GM23338 (cell line): ENCODE measurements around the gene CACNA1F. TPM values are rescaled to one million over a fixed set of nuclear protein-coding genes. Genes with fewer than 3 reads are reported as not detected.

Experiments used
- ATAC-seq: fragments of 200-7000 bp; cut with Tn5 transposase; 3 replicates; pipeline ENCODE4 v1.9.1; 2020
- DNase-seq: peaks from one replicate; pipeline ENCODE4 v3.0.0-alpha.2; 2015; ENCODE audit warnings: low spot score
- H2AFZ ChIP-seq: fragments of 200-600 bp; sonication (generic); 2 replicates; pipeline ENCODE4 v1.8.0; 2016; ENCODE audit warnings: antibody characterized with exemption, mild to moderate bottlenecking, moderate library complexity
- H3F3A ChIP-seq: fragments of 200-600 bp; sonication (generic); replicated peaks from 2 replicates; pipeline ENCODE4 v1.8.0; 2017; ENCODE audit warnings: antibody characterized with exemption, mixed run types, low read depth
- H3K27ac ChIP-seq: fragments of 200-600 bp; sonication (generic); 2 replicates; pipeline ENCODE4 v1.6.1; 2016; ENCODE audit warnings: low read depth
- H3K27me3 ChIP-seq: fragments of 200-600 bp; sonication (generic); 2 replicates; pipeline ENCODE4 v1.8.0; 2016; ENCODE audit warnings: mild to moderate bottlenecking, mixed run types, moderate library complexity; ENCODE audit not compliant: insufficient read depth
- H3K36me3 ChIP-seq: fragments of 200-600 bp; sonication (generic); 2 replicates; pipeline ENCODE4 v1.8.0; 2016; ENCODE audit warnings: mild to moderate bottlenecking; ENCODE audit not compliant: insufficient read depth
- H3K4me1 ChIP-seq: fragments of 200-600 bp; sonication (generic); 2 replicates; pipeline ENCODE4 v1.8.0; 2016; ENCODE audit warnings: mild to moderate bottlenecking, moderate library complexity; ENCODE audit not compliant: insufficient read depth
- H3K4me2 ChIP-seq: fragments of 200-600 bp; sonication (generic); 2 replicates; pipeline ENCODE4 v1.7.1; 2017; ENCODE audit warnings: mixed run types
- H3K4me3 ChIP-seq: fragments of 200-600 bp; sonication (generic); 2 replicates; pipeline ENCODE4 v1.6.1; 2016; ENCODE audit warnings: mixed run types
- H3K79me2 ChIP-seq: fragments of 200-600 bp; sonication (generic); replicated peaks from 2 replicates; pipeline ENCODE4 v1.8.0; 2017; ENCODE audit warnings: mild to moderate bottlenecking; ENCODE audit not compliant: insufficient read depth
- H3K9me2 ChIP-seq: fragments of 200-600 bp; sonication (generic); 2 replicates; pipeline ENCODE4 v1.8.0; 2017; ENCODE audit not compliant: insufficient read depth
- H4K20me1 ChIP-seq: fragments of 200-600 bp; sonication (generic); replicated peaks from 2 replicates; pipeline ENCODE4 v1.8.0; 2017; ENCODE audit warnings: mild to moderate bottlenecking; ENCODE audit not compliant: insufficient read depth
- H3K27ac Mint-ChIP-seq: 2 replicates; pipeline ENCODE4 v1.8.0; 2020; ENCODE audit warnings: inconsistent platforms, mild to moderate bottlenecking, moderate library complexity, mixed read lengths
- H3K27me3 Mint-ChIP-seq: 3 replicates; pipeline ENCODE4 v1.8.0; 2022; ENCODE audit warnings: low read depth, mild to moderate bottlenecking, moderate library complexity, mixed read lengths, inconsistent platforms; ENCODE audit not compliant: insufficient read depth, poor library complexity
- H3K36me3 Mint-ChIP-seq: 3 replicates; pipeline ENCODE4 v1.8.0; 2021; ENCODE audit warnings: low read depth, mild to moderate bottlenecking, inconsistent platforms, moderate library complexity, mixed read lengths
- H3K4me1 Mint-ChIP-seq: 3 replicates; pipeline ENCODE4 v1.8.0; 2020; ENCODE audit warnings: mild to moderate bottlenecking, inconsistent platforms, mixed read lengths
- H3K4me3 Mint-ChIP-seq: 3 replicates; pipeline ENCODE4 v1.8.0; 2021; ENCODE audit warnings: moderate library complexity, mild to moderate bottlenecking, inconsistent platforms, mixed read lengths
- H3K9me3 Mint-ChIP-seq: 3 replicates; pipeline ENCODE4 v1.8.0; 2020; ENCODE audit warnings: moderate library complexity, mild to moderate bottlenecking, inconsistent platforms, mixed read lengths
- CREB1 ChIP-seq: fragments of 250-450 bp; sonication (Bioruptor Pico); IDR thresholded peaks from 2 replicates; pipeline ENCODE4 v1.5.0; 2020; ENCODE audit warnings: low read depth, mild to moderate bottlenecking, moderate library complexity
- EZH2 ChIP-seq: fragments of 200-600 bp; sonication (generic); IDR thresholded peaks from one replicate; pipeline ENCODE4 v1.8.0; 2017; ENCODE audit warnings: antibody characterized with exemption, mild to moderate bottlenecking, low read depth; ENCODE audit not compliant: unreplicated experiment
- EZH2phosphoT487 ChIP-seq: fragments of 200-600 bp; sonication (generic); IDR thresholded peaks from one replicate; pipeline ENCODE4 v1.8.1; 2018; ENCODE audit warnings: antibody characterized with exemption; ENCODE audit not compliant: unreplicated experiment
- JUNB ChIP-seq: IDR thresholded peaks from one replicate; pipeline ENCODE4 v1.6.1; 2016; ENCODE audit warnings: antibody characterized with exemption; ENCODE audit not compliant: unreplicated experiment
- NANOG ChIP-seq: IDR thresholded peaks from 2 replicates; pipeline ENCODE4 v1.6.1; 2016; ENCODE audit warnings: antibody characterized with exemption, borderline replicate concordance
- POLR2AphosphoS5 ChIP-seq: IDR thresholded peaks from 2 replicates; pipeline ENCODE4 v1.6.1; 2016; ENCODE audit warnings: antibody characterized with exemption, low read depth
- STAT1 ChIP-seq: IDR thresholded peaks from one replicate; pipeline ENCODE4 v1.6.1; 2016; ENCODE audit warnings: antibody characterized with exemption; ENCODE audit not compliant: unreplicated experiment
- ZNF114 ChIP-seq: fragments of 250-450 bp; sonication (Bioruptor Pico); IDR thresholded peaks from 2 replicates; pipeline ENCODE4 v1.5.0; 2020; ENCODE audit warnings: mild to moderate bottlenecking, moderate library complexity
- ZNF331 ChIP-seq: fragments of 250-450 bp; sonication (Bioruptor Pico); IDR thresholded peaks from 2 replicates; pipeline ENCODE4 v1.5.0; 2020; ENCODE audit warnings: low read depth, mild to moderate bottlenecking, moderate library complexity
- polyA plus RNA-seq: library from polyadenylated mRNA; unstranded; fragments of >200 nt; fragmentation: Nextera tagmentation; extraction: Ambion mirVana; gene quantifications from 2 replicates; pipeline ENCODE4 v1.2.1, GENCODE V29; 2016
- total RNA-seq: library from RNA; depleted of rRNA; stranded (reverse); fragments of >200 nt; shearing (Covaris generic); gene quantifications from 2 replicates; pipeline ENCODE4 v1.2.3, GENCODE V29; 2014
- TF ChIP-seq, protein P1 (sequence below): IDR thresholded peaks from one replicate; pipeline ENCODE4 v1.6.1; 2018; ENCODE audit warnings: antibody characterized with exemption; ENCODE audit not compliant: unreplicated experiment
- TF ChIP-seq, protein P2 (sequence below), 2 experiments: fragments of 200-600 bp in 1 of 2; sonication (generic) in 1 of 2; conservative IDR thresholded peaks; 2 replicates each; pipeline versions ENCODE4 v1.5.1 to v1.6.1; 2016 to 2017; ENCODE audit warnings: antibody characterized with exemption in 2 of 2, low read depth in 2 of 2, mild to moderate bottlenecking in 2 of 2, moderate library complexity in 1 of 2
- TF ChIP-seq, protein P3 (sequence below): IDR thresholded peaks from 2 replicates; pipeline ENCODE4 v1.6.1; 2016; ENCODE audit warnings: antibody characterized with exemption
- TF ChIP-seq, protein P4 (sequence below): fragments of 250-450 bp; sonication (Bioruptor Pico); IDR thresholded peaks from 2 replicates; pipeline ENCODE4 v1.5.0; 2020; ENCODE audit warnings: mild to moderate bottlenecking, moderate library complexity

Gene CACNA1F
- total and polyA plus RNA-seq, 2 experiments from 2014 or later, result 0.44 to 0.90 TPM

DNA sequence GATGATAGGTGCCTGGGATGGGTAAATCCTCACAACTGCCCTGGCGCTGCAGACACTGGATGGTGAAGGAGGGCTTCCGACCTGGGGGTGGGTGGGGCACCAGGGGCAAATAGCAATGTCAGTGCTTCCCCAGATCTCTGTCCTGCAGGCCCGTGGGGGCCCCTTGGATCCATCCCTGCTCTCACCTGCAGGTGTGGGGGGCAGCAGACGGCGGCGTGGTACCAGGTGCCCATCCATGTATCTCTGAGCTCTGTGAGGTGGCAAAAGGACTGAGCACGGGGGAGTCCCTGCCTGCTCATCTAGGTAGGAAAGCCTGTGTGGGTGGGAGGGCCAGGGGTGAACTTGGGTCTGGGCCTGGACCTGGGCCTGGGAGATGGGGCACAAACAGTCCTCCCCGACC is 26.6 kb downstream of the CACNA1F start (continued):
- TF ChIP-seq, protein P1, sequence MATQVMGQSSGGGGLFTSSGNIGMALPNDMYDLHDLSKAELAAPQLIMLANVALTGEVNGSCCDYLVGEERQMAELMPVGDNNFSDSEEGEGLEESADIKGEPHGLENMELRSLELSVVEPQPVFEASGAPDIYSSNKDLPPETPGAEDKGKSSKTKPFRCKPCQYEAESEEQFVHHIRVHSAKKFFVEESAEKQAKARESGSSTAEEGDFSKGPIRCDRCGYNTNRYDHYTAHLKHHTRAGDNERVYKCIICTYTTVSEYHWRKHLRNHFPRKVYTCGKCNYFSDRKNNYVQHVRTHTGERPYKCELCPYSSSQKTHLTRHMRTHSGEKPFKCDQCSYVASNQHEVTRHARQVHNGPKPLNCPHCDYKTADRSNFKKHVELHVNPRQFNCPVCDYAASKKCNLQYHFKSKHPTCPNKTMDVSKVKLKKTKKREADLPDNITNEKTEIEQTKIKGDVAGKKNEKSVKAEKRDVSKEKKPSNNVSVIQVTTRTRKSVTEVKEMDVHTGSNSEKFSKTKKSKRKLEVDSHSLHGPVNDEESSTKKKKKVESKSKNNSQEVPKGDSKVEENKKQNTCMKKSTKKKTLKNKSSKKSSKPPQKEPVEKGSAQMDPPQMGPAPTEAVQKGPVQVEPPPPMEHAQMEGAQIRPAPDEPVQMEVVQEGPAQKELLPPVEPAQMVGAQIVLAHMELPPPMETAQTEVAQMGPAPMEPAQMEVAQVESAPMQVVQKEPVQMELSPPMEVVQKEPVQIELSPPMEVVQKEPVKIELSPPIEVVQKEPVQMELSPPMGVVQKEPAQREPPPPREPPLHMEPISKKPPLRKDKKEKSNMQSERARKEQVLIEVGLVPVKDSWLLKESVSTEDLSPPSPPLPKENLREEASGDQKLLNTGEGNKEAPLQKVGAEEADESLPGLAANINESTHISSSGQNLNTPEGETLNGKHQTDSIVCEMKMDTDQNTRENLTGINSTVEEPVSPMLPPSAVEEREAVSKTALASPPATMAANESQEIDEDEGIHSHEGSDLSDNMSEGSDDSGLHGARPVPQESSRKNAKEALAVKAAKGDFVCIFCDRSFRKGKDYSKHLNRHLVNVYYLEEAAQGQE, result no peak
- no peak for TF ChIP-seq EZH2phosphoT487
- no peak for TF ChIP-seq EZH2
- TF ChIP-seq NANOG, result no peak
- TF ChIP-seq ZNF331 (CRISPR knock-in tag), result no peak
- no peak for TF ChIP-seq JUNB

DNA sequence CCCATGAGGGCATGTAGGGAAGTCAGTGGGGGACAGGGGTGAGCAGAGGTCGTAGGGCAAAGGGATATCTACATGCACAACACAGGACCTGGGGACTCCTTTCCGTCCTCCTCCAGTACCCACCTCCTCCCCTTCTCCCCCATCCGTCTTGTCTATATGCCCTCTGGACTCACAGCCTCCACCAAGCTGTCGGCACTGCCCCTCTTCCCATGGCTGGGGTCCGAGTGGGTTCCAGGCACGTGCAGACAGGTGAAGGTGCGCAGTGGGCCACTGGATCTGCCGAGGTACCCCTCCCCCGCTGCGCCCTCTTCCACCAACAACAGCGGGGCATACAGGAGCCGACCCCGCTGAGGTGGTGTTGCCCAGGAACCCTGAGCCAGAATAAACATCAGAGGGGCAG is 27.7 kb downstream of the CACNA1F start:
- H4K20me1 ChIP-seq, result no peaks in the 10 kb centered on the region
- TF ChIP-seq ZNF331 (CRISPR knock-in tag) (no peak), POLR2AphosphoS5 (no peak), EZH2phosphoT487 (no peak), ZNF114 (CRISPR knock-in tag) (no peak), CREB1 (CRISPR knock-in tag) (no peak), STAT1 (no peak), NANOG (no peak), EZH2 (no peak), JUNB (no peak)
- TF ChIP-seq, protein P2, sequence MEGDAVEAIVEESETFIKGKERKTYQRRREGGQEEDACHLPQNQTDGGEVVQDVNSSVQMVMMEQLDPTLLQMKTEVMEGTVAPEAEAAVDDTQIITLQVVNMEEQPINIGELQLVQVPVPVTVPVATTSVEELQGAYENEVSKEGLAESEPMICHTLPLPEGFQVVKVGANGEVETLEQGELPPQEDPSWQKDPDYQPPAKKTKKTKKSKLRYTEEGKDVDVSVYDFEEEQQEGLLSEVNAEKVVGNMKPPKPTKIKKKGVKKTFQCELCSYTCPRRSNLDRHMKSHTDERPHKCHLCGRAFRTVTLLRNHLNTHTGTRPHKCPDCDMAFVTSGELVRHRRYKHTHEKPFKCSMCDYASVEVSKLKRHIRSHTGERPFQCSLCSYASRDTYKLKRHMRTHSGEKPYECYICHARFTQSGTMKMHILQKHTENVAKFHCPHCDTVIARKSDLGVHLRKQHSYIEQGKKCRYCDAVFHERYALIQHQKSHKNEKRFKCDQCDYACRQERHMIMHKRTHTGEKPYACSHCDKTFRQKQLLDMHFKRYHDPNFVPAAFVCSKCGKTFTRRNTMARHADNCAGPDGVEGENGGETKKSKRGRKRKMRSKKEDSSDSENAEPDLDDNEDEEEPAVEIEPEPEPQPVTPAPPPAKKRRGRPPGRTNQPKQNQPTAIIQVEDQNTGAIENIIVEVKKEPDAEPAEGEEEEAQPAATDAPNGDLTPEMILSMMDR (conservative IDR thresholded peaks at IDR 0.05; ENCODE audit: low read depth in 2 of 2), result no peak
- TF ChIP-seq, protein P3, sequence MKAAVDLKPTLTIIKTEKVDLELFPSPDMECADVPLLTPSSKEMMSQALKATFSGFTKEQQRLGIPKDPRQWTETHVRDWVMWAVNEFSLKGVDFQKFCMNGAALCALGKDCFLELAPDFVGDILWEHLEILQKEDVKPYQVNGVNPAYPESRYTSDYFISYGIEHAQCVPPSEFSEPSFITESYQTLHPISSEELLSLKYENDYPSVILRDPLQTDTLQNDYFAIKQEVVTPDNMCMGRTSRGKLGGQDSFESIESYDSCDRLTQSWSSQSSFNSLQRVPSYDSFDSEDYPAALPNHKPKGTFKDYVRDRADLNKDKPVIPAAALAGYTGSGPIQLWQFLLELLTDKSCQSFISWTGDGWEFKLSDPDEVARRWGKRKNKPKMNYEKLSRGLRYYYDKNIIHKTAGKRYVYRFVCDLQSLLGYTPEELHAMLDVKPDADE, result no peak
- TF ChIP-seq, protein P4, sequence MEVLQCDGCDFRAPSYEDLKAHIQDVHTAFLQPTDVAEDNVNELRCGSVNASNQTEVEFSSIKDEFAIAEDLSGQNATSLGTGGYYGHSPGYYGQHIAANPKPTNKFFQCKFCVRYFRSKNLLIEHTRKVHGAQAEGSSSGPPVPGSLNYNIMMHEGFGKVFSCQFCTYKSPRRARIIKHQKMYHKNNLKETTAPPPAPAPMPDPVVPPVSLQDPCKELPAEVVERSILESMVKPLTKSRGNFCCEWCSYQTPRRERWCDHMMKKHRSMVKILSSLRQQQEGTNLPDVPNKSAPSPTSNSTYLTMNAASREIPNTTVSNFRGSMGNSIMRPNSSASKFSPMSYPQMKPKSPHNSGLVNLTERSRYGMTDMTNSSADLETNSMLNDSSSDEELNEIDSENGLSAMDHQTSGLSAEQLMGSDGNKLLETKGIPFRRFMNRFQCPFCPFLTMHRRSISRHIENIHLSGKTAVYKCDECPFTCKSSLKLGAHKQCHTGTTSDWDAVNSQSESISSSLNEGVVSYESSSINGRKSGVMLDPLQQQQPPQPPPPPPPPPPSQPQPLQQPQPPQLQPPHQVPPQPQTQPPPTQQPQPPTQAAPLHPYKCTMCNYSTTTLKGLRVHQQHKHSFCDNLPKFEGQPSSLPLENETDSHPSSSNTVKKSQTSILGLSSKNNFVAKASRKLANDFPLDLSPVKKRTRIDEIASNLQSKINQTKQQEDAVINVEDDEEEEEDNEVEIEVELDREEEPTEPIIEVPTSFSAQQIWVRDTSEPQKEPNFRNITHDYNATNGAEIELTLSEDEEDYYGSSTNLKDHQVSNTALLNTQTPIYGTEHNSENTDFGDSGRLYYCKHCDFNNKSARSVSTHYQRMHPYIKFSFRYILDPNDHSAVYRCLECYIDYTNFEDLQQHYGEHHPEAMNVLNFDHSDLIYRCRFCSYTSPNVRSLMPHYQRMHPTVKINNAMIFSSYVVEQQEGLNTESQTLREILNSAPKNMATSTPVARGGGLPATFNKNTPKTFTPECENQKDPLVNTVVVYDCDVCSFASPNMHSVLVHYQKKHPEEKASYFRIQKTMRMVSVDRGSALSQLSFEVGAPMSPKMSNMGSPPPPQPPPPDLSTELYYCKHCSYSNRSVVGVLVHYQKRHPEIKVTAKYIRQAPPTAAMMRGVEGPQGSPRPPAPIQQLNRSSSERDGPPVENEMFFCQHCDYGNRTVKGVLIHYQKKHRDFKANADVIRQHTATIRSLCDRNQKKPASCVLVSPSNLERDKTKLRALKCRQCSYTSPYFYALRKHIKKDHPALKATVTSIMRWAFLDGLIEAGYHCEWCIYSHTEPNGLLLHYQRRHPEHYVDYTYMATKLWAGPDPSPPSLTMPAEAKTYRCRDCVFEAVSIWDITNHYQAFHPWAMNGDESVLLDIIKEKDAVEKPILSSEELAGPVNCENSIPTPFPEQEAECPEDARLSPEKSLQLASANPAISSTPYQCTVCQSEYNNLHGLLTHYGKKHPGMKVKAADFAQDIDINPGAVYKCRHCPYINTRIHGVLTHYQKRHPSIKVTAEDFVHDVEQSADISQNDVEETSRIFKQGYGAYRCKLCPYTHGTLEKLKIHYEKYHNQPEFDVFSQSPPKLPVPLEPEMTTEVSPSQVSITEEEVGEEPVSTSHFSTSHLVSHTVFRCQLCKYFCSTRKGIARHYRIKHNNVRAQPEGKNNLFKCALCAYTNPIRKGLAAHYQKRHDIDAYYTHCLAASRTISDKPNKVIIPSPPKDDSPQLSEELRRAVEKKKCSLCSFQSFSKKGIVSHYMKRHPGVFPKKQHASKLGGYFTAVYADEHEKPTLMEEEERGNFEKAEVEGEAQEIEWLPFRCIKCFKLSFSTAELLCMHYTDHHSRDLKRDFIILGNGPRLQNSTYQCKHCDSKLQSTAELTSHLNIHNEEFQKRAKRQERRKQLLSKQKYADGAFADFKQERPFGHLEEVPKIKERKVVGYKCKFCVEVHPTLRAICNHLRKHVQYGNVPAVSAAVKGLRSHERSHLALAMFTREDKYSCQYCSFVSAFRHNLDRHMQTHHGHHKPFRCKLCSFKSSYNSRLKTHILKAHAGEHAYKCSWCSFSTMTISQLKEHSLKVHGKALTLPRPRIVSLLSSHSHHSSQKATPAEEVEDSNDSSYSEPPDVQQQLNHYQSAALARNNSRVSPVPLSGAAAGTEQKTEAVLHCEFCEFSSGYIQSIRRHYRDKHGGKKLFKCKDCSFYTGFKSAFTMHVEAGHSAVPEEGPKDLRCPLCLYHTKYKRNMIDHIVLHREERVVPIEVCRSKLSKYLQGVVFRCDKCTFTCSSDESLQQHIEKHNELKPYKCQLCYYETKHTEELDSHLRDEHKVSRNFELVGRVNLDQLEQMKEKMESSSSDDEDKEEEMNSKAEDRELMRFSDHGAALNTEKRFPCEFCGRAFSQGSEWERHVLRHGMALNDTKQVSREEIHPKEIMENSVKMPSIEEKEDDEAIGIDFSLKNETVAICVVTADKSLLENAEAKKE (CRISPR knock-in tag), result no peak

More for the DNA sequence above, 27.7 kb downstream of the CACNA1F start:
- Histone ChIP-seq H3K4me1 (no peaks in the 10 kb centered on the region; the same call in 1 of the 2 replicates), H3K4me2 (no peak overlapping the region), H3K79me2 (no peaks in the 10 kb centered on the region), H3K4me3 (no peak overlapping the region), H2AFZ (no peak overlapping the region), H3K9me2 (no peaks in the 10 kb centered on the region), H3K36me3 (no peaks in the 10 kb centered on the region), H3K27me3 (no peaks in the 10 kb centered on the region), H3F3A (no peaks in the 10 kb centered on the region), H3K27ac (no peak overlapping the region)
- no peak for ATAC-seq
- H3K9me3 Mint-ChIP-seq, result no peaks in the 10 kb centered on the region
- no peaks in the 10 kb centered on the region for H3K36me3 Mint-ChIP-seq
- H3K4me1 Mint-ChIP-seq, result peaks cover 3% of the 10 kb centered on the region; the same call in 2 of the 3 replicates
- no peak overlapping the region for H3K4me3 Mint-ChIP-seq
- no peak for DNase-seq
- H3K27ac Mint-ChIP-seq, result no peak overlapping the region
- peaks cover 6% of the 10 kb centered on the region for H3K27me3 Mint-ChIP-seq
